ENCODE data around the gene SLC25A10.

Gene SLC25A10

DNA sequence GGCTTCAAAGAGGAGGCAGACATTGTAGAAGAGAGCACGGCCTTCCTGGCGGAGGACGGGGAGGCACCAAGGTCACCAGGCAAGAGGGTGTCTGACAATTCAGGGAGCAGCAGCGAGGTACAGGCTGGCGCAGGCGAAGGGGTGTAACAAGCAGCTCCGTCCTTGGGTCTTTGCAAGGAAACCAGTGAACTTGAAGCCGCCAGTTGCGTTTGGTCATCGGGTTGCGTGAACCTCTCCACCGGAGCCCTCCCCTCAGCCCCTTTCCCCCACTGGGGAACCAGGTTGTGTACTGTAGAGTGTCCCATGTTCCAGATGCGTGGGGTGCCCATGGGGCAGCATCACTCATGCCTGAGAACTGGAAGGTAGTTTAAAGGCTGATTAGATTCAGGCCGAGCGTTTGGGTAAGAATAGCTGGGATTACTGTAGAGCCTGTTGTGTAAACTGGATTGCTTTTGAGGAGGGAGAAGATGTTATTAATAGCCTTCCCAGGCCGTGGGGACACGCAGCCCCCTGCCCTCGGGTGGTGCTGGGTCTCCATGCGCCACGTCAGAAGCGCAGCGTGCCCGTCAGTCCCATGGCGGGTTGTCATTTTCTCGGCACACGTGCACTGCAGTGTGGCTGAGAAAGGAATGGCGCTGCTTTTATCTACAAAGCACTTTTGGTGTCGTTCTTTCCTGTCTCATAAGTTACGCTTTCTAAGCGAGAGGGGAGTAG is 6.4 kb upstream of the SLC25A10 start:
- no peak for DNase-seq (ENCODE audit: low read depth in 2 of 2)

DNA sequence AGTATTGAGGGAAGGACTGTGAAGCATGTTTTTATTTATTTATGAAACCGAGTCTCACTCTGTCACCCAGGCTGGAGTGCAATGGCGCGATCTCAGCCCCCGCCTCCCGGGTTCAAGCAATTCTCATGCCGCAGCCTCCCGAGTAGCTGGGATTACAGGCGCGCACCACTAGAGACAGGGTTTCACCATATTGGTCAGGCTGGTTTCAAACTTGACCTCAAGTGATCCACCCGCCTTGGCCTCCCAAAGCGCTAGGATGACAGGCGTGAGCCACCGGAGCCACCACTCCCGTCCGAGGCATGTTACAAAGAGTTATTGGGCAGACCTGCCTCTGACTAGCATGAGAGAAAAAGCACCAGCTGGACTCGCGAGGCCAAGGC is 5.9 kb upstream of the SLC25A10 start:
- no peak for DNase-seq (ENCODE audit: low read depth in 2 of 2)

DNA sequence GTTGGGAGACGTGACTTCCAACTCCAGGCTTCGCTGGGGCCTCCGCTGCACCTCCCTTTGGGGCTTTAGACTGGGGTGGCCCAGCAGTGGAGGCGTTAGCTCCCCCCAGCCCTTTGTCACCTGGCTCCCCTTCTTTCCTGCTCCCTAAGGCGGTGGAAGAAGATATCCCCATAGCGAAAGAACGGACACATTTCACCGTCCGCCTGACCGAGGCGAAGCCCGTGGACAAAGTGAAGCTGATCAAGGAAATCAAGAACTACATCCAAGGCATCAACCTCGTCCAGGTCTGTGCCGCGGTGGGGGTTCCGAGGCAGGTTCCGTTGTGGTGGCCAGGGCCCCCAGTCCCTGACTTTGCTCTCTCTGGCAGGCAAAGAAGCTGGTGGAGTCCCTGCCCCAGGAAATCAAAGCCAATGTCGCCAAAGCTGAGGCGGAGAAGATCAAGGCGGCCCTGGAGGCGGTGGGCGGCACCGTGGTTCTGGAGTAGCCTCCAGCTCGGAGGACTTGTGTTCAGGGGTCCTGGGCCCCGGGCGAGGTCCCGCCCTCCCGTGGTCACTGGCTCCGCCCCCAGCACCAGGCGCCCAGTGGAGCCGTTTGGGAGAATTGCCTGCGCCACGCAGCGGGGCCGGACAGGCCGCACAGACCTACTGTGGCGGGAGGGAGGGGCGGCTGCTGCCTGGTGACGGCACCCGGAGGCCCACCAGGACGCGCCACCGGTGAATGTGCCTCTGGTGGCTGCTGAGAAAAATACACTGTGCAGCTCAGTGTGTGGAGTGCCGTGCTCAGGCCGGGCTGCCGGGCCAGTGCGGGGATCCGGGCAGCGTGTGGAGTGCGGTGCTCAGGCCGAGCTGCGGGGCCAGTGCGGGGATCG is 5.1 kb upstream of the SLC25A10 start:
- DNase-seq (ENCODE audit: low read depth in 2 of 2) = no peak

DNA sequence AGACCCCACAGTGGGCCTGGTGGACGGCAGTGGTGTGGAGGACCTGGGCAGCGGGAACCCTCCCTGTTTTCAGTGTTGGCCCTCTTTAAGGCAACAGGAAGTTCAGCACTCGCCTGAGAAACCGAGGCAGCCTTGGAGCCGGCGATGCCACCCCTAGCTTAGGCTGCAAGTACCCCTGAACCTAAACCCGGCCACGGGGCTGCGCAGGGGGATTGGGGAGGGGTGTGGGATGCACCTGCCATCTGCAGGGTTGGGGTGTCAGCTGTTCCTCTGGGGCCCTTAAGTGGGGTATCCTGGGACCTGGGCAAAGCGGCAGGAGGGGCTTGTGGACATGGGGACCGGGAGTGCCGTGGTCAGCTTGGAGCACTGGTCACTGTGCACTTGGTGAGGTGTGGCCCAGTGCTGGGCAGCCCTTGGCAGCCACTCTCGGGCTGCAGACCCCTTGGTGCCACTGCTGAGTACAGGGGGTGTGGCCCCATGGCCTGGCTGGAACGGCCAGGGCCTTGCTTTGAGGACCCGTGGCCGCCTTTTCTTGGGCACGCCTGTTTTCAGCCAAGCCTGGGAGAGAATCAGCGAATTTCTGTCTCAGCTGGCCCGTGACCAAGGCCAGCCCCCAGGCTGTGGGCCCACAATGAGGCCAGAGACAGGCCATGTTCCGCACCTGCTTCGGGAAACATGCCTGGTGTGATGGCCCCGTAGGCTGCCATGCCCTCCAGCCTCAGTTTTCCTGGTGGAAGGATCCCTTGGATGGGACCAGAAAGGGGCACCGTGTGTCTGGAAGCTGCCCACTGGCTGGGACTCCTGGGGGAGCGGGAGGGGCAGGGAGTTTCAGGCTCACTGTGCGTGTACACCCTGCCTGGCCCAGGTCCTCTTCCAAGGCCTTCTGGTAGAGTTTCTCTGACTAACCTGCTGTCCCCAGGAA is 4.1 kb upstream of the SLC25A10 start:
- DNase-seq (ENCODE audit: low read depth in 2 of 2) = no peak

DNA sequence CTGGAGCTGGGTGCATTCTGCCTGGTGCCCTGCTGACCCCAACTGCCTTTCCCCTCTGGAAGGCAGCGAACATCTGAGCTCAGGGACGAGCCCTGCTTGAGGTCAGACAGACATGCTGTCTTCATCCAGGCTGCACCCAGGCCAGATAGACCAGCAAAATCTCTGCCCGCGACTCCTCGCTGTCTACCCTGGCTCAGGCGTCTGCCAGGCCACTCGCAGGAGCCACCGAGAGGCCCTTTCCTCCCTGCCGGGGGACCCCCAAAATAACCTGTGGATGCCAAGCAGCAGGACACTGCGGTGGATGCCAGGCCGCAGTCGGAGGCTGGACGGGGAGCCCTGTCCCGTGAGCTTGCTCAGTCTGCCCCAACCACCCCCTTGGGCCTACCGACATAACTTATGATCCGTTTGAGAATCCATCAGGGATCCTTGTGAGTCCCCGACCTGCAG is 3.3 kb upstream of the SLC25A10 start:
- no peak for DNase-seq (ENCODE audit: low read depth in 2 of 2)

DNA sequence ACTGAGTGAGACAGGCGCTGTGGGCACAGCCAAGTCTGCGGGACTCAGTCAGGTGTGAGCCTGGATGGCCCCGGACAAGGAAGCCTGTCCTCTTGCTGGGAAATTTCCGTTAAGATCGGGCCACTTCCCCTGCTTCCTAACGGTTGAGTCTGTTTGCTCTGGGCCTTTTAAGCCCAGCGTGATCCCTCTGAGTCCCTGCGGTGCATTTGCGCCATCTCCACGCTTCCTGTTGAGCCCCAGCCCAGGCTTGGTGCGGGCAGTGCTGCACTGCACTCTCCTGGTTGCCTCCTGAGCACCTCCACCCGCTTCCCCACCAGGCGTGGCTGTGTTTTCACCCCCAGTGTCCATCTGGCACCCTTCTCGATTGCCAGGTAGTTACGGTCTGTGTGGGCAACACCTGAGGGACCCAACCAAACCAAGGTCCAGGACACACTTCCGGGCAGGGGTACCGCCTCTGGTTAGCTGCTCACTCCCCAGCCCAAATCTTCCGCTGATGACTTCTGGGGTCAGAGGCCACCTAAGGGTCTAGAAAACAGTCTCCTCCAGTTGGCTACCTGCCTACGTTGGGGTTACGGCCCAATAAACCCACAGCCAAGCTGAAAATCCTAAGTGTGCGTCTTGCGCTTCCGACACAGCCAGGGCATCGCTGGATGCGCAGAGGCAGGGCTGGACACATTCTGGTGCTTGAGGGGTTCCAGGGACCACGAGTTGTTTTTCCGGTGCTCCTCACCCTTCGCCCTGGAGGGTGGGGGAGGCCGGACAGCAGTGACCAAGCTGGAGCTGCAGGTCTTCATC is 1.4 kb upstream of the SLC25A10 start:
- no peak for DNase-seq (ENCODE audit: low read depth in 2 of 2)

DNA sequence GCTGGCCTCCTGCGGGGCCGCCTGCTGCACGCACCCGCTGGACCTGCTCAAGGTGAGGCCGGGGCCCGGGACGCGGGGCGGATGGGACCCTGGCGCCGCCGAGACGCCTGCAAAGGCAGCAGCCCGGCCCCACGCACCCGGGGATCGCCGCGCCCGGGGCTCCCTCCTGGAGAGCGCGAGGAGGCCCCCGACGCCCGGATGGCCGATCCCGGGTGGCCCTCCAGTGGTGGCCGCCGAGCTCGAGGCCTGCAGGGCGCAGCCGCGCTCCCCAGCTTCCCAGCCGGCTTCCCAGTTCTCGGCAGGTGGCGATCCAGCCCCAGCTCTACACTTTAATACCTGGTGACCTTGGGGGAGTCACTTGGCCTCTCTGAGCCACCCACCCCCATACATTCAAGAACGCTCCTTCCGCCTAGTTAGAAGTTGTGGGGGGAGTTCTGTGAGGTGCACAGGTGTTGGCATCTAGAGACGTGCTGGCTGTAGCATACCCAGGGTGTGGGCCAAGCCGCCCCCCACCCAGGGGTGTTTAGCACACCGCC is 452 bp downstream of the SLC25A10 start:
- no peak for DNase-seq (ENCODE audit: low read depth in 2 of 2)

DNA sequence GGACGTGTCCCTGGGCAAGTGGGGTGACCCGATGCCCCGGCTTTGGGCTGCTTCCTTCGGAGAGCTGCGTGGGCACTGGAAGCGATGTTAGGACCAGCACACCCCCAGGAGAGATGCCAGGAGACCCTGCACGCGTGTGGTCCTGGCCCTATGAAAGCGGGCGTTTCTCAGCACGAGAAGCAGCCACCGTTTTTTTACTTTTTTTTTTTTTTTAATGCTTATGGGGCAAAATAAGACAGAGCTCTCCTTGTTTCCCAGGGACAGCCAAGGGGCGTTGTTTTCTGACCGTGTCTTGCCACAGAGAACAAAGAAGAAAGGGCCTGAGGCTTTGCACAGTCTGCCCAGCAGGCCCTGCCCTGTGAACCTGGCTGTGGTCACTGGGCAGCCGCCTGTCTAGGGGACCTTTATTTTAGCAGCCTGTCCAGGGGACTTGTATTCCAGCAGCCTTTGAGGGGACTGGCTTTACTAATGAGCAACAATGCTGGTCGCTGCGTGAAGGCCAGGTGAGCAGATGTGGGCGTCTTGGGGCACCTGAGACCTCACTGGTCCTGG is 996 bp downstream of the SLC25A10 start:
- DNase-seq (ENCODE audit: low read depth in 2 of 2) = no peak

DNA sequence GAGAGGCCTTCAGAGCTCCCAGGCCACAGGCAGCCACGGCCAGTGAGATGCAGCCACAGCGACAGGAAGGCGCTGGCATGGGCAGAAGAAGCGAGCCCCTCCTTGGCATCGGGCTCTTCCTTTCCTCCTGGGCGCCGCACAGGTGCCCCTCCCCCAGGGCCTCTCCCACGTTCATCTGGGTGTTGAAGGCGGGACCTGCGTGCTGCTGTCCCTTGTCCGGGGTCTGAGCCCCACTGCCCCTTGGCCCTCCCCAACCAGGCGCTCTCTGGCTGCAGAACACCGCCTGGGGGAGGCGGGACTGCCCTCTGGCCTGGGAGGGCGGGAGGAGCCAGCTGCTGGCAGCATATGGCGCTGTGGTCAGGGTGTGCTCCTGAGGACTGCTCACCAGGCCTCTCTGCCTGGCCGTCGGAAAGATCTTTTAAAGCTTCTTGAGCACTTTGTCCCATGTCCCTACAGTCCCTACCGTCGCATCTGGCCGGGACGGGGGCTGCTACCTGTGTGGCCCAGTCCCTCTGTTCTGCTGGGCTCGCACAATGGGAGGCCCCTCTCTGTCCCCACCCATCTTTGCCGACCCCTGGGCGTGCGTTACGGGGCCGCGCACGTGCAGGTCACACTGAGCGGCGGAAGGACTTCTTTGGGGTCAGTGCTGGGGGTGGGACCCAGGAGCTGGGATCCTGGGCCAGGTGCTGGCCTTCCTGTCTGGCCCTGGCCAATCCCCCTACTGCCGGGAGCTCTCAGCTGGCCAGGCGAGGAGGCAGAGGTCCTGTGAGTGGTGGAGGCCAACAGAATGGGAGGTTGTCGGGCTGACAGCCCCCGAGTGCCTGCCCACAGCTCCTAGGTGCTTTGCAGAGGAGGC is 1.7 kb downstream of the SLC25A10 start:
- no peak for DNase-seq (ENCODE audit: low read depth in 2 of 2)

DNA sequence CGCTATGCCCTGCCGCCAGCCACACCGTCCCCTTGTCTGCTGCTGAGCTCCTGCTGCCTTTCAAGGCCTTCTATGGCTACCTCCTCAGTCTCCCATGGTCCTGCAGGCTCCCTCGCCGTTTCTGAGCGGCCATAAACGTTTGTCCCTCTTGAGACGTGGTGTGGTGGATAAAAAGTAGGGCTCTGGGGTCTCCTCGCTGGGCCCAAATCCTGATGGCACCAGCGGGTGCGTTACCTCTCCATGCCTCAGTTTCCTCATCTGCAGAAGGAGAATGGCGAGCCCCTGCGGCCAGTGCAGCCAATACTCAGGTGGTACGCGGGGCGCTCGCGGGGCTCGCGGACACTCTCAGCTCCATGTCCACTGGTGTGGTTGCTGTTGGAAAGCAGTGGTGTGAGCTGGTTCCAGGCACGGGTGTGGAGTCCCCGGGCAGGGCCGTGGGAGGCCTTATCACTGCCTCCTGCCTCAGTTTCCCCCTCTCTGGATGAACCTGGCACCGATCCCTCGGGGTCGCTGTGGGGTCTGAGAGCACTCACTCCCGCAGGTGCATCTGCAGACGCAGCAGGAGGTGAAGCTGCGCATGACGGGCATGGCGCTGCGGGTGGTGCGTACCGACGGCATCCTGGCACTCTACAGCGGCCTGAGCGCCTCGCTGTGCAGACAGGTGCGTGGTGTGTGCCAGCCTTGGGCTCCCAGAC is 2.5 kb downstream of the SLC25A10 start:
- no peak for DNase-seq (ENCODE audit: low read depth in 2 of 2)

DNA sequence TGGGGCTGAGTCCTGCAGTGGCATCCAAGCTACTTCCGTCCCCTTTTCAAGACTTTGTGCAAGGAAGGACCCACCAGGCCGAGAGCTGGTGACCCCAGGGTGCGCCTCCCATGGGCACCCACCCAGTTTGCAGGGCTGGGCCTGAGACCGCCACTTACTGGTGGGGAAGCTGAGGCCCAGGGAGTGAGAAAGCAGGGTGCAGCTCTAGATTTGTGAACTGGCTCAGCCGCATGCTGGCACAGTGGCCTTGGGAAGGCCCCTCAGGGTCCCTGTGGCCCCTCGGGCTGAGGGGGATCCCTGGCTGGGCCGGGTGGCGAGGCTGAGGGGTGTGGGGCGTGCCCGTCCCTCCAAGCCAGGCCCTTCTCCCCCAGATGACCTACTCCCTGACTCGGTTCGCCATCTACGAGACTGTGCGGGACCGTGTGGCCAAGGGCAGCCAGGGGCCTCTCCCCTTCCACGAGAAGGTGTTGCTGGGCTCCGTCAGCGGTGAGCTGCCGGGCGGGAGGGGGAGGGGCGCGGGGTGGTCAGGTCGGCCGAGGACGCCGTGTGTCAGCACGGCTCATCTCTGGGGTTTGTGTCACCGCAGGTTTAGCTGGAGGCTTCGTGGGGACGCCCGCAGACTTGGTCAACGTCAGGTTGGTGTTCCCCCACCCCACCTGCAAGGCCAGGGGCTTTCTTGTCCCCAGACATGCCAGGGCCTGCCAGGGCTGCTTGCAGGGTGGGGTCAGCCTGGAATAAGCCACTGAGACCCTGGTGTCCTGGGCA is 3.2 kb downstream of the SLC25A10 start:
- no peak for DNase-seq (ENCODE audit: low read depth in 2 of 2)

DNA sequence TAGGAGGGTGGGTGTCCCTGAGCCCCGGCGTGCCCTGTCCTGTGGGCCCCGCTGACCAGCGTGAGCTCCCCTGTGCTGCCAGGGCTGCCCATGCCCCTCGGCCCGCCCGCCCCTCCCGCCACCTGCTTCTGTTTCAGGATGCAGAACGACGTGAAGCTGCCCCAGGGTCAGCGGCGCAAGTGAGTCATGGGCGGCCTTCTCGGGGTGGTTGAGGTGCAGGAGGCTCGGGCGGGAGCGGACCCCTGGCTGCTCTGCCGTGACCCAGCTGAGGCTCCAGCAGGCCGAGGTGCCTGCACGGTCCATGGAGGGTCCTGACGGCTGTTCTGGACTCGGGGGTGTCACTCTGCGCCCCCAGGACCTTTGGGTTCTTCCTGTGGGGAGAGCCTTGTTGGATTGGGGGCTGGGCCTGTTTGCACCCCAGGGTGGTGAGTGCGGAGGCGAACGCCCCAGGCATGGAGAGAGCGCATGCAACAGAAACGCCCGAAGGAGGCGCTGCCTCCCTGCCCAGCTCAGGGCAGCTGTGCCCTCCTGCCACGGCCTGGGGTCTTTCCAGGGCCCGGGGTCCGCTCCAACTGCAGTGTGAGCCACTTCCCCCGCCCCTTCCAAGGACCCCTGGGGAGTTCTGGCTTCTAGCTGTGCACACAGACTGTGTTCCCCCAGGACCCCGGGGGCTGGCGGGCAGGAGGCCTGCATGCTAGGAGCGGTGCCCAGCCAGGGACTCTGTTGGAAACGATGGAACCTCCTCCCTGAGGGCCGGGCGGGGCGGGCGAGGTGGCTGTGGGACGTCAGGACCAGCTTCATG is 4.0 kb downstream of the SLC25A10 start:
- no peak for DNase-seq (ENCODE audit: low read depth in 2 of 2)

DNA sequence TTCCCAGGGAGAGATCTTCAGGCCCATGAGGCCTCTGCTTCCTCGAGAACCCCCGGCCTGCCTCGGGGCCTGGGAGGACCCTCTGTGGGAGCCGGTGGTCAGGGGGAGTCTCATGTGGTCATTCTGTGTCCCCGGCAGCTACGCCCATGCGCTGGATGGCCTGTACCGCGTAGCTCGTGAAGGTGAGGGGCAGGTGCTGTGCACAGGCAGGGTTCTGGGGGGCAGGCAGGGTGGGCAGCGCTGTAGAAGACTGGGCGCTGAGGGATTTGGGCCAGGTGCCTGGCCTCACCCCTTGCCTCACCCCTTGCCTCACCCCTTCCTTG is 4.6 kb downstream of the SLC25A10 start:
- no peak for DNase-seq (ENCODE audit: low read depth in 2 of 2)

DNA sequence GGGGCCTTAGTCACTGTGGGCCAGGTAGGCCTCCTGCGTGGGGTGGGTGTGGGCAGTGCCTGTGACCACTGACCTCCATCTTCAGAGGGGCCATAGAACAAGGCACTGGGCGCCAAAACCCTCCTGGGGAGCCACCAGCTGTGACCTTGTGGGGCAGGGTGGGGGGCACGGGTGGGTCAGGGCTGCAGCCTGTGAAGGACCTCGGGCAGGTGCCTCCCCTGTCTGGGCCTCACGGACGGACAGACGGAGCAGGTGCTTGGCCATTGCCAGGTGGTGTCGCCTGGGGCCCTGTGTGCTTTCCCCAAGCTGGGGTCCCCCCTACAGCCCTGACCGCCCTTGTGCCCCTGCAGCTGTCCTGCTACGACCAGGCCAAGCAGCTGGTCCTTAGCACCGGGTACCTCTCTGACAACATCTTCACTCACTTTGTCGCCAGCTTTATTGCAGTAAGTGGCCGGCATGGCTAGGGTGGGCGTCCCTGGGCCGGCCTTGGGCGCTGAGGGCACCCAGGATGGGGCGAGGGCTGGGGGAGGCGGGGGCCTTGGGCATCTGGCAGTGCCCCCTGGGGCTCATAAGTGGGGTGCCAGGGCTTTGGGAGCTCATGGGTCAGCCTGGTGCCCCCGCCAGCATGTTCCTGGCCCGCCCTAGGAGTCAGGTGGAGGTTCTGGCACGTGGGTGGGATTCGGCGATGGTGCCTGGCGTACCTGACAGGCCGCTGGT is 5.1 kb downstream of the SLC25A10 start:
- no peak for DNase-seq (ENCODE audit: low read depth in 2 of 2)

DNA sequence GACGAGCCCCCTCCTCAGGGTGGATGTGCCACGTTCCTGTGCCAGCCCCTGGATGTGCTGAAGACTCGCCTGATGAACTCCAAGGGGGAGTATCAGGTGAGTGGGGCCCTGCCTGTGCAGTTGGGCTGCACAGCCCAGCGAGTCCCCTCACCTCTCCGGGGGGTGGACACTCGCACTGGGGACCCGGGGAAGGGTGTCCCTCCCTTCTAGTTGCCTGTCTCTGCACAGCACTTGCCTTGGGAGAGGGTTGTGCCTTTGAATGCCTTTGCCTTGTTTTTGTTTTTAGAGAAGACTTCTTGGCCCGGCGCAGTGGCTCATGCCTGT is 5.6 kb downstream of the SLC25A10 start:
- DNase-seq (ENCODE audit: low read depth in 2 of 2) = no peak

DNA sequence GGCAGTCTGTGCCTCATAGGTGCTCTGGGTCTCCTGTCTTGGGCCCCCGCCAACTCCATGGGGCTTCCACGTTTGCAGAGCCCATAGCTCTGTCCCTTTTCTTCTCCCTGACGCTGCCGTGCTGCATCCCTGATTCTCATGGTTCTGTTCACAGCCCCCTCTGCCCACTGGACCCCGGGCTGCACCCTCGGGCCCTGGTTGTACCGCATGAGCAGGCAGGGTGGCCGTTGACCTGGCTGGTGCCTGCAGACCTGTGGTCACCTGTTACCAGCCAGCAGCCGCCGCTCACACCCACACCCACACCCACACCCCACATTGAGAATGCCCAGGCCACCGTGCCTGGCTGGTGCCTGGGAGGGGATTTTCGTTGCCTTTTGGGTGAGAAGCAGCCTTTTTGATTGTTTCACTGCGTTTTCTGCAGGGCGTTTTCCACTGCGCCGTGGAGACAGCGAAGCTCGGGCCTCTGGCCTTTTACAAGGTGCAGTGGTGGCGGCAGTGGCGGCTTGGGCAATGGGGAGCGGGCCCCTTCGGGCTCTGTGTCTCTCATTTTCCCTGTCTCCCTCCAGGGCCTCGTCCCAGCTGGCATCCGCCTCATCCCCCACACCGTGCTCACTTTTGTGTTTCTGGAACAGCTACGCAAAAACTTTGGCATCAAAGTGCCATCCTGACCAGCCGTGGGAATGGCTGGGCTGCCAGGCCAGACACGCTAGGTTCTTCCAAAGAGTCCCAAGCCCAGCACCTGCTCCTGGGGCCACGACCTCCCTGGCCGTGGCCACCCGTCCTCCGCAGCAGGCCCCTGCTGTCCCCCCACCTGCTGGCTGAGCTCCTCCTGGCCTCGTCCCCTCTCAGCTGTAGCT is 7.6 kb downstream of the SLC25A10 start:
- DNase-seq (ENCODE audit: low read depth in 2 of 2) = no peak

All from stimulated activated CD8-positive, alpha-beta memory T cell treated with anti-CD3 and anti-CD28 coated beads, Interleukin-7, amount 100 ng/mL, for 1 hour (primary cell).